ENCODE data around the gene DYSF.
A peak's percentile ranks its signal among the peaks of the same experiment; 100 is the strongest.
"Not testable (repeated sequence)": the region's sequence is repeated elsewhere in the genome, so short reads cannot be mapped to it uniquely, and the experiment has no call there.

The DYSF gene

GRCh38 chr2:71620116-71620515 lies 166.8 kb downstream of the DYSF start:
- DNase-seq, result no peak

- no peak for DNase-seq
Observed at GRCh38 chr2:71620851-71621251, 167.5 kb downstream of the DYSF start.

- no peak for DNase-seq
Observed at GRCh38 chr2:71629273-71629672, 175.9 kb downstream of the DYSF start.

GRCh38 chr2:71629771-71630453 lies 176.6 kb downstream of the DYSF start:
- no peak for DNase-seq

- no peak for DNase-seq
Observed at GRCh38 chr2:71630454-71631328, 177.3 kb downstream of the DYSF start.

- no peak for DNase-seq
Observed at GRCh38 chr2:71631411-71631931, 178.1 kb downstream of the DYSF start.

GRCh38 chr2:71633086-71633485 lies 179.7 kb downstream of the DYSF start:
- no peak for DNase-seq

GRCh38 chr2:71634567-71634966 lies 181.2 kb downstream of the DYSF start:
- no peak for DNase-seq

GRCh38 chr2:71635798-71636197 lies 182.4 kb downstream of the DYSF start:
- DNase-seq, result no peak

- no peak for DNase-seq
Observed at GRCh38 chr2:71637168-71637567, 183.8 kb downstream of the DYSF start.

- no peak for DNase-seq
Observed at GRCh38 chr2:71637736-71638135, 184.4 kb downstream of the DYSF start.

- DNase-seq, result no peak
Observed at GRCh38 chr2:71639735-71640134, 186.4 kb downstream of the DYSF start.

- no peak for DNase-seq
Observed at GRCh38 chr2:71640489-71640888, 187.1 kb downstream of the DYSF start.

GRCh38 chr2:71643674-71644357 lies 190.5 kb downstream of the DYSF start:
- no peak for DNase-seq

- no peak for DNase-seq
Observed at GRCh38 chr2:71646028-71646427, 192.7 kb downstream of the DYSF start.

- no peak for DNase-seq
Observed at GRCh38 chr2:71647356-71647755, 194.0 kb downstream of the DYSF start.

GRCh38 chr2:71655498-71655897 lies 202.1 kb downstream of the DYSF start:
- DNase-seq, result peak; percentile 25

- DNase-seq, result not testable (repeated sequence)
Observed at GRCh38 chr2:71658256-71658655, 204.9 kb downstream of the DYSF start.

- no peak for DNase-seq
Observed at GRCh38 chr2:71658771-71659170, 205.4 kb downstream of the DYSF start.

GRCh38 chr2:71659868-71660518 lies 206.6 kb downstream of the DYSF start:
- DNase-seq, result no peak

- DNase-seq, result no peak
Observed at GRCh38 chr2:71661782-71662181, 208.4 kb downstream of the DYSF start.

GRCh38 chr2:71662665-71663394 lies 209.5 kb downstream of the DYSF start:
- DNase-seq, result no peak

Data from NCI-H510A treated with DMSO at 0.1 percent for 48 hours (cell line).